ENCODE data around the gene FAIM2.

FAIM2 gene

DNA sequence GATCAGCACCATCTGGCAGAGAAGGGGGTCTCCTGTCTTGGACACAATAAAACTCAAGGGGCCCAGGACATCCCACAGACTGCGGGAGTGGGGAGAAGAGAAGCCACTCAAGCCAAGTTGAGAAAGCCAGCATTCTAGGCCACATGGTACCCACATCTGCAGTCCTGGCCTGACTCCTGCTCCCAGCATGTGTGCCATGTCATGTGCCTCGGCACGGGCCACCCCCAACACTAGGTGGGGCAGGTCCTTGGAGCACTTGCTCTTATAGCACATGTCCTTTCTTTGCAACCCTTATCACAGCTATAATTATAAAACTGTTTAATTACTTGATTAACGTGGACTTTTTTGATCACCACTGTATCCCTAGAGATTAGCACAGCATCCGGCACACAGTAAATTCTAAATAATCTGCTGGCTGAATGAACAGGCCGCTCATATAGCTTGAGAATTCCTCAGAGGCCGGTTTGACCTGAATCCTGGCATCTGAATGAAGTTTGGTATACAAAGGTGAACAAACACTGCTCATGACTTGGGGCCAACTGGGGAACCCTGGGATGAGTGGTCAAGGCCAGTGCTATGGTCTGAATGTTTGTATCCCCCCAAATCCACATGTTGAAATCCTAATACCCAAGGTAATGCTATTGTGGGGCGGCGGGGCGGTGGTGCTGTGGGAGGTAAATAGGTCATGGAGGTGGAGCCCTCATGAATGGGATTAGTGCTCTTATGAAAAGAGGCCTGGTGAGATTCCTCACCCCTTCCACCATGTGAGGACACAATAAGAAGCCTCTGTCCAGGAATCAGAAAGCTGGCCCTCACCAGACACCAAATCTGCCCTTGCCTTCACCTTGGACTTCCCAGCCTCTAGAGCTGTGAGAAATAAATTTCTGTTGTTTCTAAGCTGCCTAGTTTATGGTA is 82.1 kb downstream of the FAIM2 start:
- peak in 1 of 2 donors; percentile 22 for DNase-seq

DNA sequence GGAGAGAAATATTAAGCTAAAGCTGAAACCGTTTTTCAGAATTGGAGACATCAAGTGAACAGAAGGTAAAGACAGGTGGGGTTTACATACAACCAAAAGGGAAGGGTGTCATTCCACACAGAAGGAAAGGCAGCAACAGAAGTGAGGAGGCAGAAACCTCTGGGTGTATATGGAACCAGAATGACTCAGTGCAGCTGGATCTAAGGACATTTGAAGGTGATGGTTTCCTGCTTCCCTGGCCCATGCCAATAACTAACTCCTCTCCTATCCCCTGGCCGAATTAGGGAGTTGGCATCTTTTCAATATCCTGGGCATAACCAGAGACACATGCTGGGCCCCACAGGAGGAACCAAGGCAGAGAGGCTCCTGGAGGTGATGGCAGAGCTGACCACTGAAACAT is 83.9 kb downstream of the FAIM2 start:
- DNase-seq: no peak

DNA sequence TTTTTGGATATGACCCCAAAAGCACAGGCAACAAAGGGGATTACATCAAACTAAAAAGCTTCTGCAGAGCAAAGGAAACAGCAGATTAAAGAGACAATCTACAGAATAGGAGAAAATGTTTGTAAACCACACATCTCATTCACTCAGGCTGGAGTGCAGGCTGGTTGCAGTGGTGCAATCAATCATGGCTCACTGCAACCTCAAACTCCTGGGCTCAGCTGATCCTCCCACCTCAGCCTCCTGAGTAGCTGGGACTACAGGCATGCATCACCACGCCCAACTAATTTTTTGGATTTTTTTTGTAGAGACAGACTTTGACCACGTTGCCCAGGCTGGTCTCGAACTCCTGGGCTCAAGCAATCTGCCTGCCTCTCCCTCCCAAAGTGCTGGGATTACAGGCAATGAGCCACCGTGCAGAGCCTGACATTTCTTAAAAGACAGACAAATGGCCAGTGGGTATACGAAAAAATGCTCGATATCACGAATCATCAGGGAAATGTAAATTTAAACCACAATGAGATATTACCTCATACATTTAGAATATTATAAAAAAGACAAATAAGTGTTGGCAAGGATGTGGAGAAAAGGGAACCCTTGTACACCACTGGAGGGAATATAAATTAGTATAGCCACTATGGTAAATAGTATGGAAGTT is 85.3 kb downstream of the FAIM2 start:
- DNase-seq: peak; percentile 22 to 41

All from inflammatory macrophage (primary cell).